GM21515 (cell line): ENCODE data around the gene PPIB.

ENCODE experiments used
- ATAC-seq: cut with Tn5 transposase; IDR thresholded peaks from one replicate; pipeline ENCODE4 v1.9.1; 2021; ENCODE audit not compliant: unreplicated experiment

The PPIB gene

DNA sequence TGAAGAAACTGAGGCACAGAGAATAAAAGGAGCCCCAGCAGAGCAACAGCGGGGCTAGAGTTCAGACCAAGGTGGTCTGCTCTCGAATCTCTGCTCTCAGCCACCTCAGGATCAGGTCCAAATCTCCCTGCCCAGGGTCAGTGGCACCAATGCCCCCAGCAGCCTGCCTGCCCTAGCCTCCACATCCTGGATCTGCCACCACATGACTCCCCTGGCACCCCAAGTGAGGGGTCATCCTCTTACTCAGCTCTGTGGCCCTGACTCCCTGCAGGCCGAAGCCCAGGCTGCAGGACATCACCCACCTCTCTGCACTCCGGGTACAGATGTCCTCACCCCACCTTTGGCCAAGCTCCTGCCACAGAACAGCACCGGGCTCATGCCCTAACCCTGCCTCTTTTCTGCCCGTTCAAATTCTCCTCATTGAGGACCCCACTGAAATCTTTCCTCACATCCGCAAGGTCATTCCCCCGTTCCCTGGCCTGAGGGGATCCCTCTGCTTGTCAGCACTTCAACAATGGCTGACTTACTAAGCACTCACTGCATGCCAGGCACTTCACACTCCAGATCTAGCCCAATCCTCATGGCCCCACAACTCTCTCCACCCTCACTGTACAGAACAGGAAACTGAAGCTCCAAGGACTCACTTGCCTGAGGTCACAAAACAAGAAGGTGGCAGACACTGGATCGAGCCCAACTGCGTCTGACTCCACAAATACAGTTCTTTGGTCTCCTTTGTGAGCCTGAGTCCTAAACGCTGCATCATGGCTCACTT lies 4.3 kb downstream of the PPIB start:
- no peak for ATAC-seq

DNA sequence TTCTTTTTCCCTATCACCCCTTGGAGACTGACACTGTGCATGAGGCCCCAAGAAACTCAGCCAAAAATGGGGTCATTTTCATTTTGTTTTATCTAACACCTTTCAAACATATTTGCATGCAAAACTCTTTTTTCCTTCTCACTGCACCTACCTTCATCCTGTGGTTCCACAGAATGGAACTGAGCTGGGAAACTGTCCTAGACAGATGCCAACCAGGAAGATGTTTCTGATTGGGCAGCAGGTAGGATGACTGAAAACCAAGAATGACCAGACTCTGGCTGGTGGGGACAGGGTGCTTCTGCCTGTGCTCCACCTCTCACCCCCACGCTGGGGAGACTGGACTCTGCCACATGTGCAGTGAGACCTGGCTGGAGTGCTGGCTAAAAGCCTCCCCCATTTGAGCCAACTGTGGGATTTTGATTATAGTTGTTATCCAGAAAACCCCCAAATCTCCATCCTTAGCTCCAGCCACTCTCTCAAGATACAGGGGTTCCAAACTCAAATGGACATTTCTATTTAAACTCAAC lies 5.2 kb downstream of the PPIB start:
- no peak for ATAC-seq

DNA sequence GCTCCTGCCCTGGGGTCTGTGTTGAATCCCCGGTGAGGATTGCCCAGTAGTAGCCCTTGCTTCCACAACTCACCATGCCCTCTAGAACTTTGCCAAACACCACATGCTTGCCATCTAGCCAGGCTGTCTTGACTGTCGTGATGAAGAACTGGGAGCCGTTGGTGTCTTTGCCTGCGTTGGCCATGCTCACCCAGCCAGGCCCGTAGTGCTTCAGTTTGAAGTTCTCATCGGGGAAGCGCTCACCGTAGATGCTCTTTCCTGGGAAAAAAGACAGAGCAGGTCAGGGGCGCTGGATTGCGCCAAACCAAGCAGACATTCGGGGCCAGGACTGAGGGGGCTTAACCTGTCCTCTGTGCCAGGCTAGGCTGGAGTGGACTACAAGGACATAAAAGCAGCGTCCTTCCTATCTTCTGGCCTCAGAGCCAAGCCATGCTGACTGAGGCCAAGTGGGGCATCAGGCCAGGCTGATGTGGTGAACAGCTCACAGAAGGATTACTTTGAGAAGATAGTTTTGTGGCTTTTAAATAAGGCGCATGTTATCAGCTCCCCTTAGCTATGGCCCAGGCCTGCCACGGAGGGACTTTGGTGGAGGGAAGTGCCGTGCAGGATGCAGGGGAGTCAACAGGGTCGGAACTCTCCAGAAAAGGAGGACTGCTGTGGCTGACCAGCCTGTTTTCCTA lies 6.0 kb downstream of the PPIB start:
- no peak for ATAC-seq

DNA sequence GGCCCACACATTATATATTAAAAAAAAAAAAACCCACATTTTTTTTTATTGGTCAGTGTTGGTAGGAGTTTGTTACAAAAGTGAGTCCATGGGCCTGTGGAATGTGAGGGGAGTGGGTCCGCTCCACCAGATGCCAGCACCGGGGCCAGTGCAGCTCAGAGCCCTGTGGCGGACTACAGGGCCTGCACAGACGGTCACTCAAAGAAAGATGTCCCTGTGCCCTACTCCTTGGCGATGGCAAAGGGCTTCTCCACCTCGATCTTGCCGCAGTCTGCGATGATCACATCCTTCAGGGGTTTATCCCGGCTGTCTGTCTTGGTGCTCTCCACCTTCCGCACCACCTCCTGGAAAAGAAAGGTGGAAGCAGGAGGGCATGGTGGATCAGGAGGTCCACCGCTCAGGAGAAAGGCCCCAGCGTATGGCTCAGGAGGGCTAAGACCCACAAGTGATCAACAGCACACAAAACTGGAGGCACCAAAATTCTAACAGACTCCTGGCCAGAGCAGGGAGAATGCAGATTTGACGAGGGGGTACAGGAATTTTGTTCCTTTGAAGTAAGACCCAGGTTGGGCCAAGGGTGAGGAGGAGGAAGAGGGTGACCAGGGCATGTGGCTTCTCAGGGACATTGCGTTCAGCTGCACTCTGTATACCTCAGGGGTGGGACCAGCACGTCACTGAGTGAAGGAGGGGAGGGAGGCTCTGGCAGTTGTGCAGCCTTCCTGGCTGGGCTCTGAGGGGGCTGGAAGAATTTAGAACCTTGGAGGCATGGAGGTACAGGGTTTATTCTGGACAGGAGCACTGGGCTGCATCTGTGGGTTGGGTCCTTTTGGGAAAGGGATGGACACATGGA lies 6.8 kb downstream of the PPIB start:
- no peak for ATAC-seq

DNA sequence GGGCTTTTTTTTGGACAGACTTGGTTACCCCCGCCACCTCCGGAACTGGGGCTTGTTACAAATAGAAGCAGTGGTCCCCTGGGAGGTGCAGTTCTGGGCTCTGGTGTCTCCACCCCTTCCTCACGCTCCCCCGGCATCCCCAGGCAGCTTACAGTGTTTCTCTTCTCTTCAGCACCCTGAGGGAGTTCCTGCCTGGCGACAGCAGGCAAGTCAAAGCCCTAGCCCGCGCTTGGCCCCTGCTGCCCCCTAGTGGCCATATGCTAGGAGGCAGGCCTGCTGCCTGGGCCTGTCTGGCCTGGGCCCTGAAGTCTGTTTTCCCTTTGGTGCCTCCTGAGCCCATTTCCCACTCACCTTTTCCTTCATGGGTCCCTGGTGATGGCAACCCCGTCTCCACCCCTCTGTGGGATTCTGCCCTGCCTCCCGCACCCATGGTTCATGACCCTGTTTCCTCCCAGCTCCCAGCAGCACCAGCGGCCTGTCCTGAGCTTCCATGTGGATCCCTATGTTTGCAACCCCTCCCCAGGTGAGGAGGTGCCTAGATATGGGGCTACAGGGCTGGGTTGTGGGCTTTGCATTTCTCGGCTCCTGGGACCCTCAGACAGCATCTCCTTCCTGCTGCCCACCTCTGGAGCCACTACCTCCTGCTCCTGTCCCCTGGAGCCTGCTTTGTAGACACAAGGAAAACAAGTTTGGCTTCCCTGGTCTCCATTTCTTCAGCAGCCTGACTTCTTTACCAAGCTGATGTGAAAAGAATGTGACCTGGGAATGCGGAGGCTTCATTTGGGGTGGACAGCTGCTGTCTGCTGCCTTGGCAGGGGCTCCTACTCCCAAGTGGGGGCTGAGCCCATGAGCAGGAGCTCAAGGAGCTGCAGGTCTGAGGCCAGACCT lies 9.1 kb downstream of the PPIB start:
- peak; percentile 48 for ATAC-seq

DNA sequence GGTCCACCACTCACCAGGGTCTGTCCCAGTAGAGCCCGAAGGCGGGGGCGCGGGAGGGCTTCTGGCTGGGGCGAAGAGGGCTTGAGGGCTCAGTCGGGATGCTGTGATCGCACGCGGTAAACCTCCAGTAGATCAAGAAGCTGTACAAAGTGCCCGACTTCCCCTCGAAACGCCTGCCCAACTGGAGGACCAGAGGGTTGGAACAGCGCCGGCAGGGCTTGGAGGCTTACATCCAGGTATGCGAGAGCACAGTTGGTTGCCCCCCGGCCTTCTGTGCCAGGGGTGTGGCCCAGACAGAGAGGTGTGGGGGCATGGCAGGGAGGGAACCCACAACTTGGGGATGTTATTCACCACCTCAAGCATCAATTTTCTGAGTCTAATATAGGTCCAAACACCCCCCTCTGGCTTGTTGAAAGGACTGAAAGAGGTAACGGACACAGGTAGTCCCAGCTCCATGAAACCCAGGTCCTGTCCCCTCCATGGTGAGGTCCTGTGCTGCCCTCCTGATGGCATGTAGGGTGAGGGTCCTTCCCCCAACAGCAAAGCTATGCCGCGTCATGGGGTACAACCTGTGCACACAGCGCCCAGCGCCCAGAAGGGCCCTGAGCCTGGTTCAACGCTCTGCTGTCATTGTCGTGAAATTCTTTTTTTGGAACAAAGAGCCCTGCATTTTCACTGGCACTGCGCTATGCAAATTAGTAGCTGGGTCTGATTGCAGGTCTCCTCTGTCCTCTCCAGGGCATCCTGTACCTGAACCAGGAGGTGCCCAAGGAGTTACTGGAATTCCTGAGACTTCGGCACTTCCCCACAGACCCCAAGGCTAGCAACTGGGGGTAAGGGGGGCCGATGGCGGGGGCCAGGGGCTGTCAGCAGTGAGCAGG lies 10.1 kb downstream of the PPIB start:
- ATAC-seq, result peak; percentile 11

DNA sequence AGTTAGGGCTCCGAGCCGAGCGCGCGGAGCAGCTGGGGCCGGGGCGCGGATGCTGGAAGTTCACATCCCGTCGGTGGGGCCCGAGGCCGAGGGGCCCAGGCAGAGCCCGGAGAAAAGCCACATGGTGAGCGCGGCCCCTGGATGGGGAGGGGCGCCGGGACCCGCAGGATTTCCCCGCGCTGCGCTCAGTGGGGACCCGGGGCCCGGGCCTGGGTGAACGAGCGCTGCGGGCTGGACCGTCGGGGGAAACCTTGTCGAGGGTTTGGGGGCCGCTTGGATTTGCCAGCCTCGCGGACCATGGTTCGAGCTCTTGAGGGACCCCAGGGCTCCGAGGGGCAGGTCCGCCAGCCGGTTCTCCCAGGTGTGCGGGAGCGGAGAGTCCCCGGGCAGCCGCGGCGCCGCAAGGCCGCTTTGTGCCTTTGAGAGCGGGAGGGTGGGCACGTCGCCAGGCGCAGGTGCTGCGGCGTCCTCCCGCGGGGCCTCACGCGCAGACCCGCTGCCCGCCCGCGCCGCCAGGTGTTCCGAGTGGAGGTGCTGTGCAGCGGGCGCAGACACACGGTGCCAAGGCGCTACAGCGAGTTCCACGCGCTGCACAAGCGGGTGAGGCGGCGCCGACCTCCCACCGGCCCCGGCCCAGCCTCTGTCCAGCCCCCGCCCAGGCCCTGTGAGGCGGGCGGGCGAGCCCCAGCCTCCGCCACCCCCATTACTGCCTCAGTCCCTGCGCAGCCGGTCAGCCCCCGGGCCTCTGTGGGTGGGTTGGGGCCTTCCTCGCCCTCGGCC lies 10.9 kb downstream of the PPIB start, which contains the start of gene SNX22:
Gene SNX22 (plus strand): TSS at position 5 of the 780 bp plus-strand sequence. CDS start 45 bp downstream, at position 50.
- peak; percentile 4 for ATAC-seq

DNA sequence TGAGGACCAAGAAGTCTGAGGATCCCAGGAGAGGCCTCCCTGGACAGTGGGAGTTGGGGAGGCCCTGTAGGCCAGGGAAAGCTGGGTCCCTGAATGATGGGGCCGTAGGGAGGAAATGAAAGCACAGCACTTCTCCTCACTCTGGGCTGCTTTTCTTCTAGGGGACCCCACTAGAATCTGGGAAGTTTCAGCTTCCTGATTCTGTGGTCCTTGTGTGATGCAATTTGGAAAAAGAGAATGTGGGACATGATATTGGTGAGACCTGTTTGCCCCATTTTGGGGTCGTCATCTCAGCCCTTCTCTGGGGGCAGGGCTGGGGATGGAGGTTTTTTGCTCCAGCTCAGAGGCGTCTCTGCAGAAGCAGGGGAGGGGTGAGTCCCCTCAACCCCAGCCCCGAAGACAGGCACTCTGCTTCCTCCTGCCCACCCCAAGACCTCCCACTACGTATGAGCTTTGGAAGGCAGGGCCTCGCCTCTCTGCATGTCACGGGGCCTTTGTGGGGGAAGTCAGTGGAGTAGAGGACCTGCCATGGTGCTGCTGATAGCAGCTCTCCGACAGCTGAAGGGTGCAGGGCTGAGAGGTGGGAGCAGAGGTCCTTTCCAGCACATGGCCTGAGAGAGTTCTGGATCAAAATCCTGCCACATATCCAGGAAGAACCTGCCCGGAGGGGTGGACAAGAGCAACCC lies 12.8 kb downstream of the PPIB start:
- ATAC-seq, result no peak

DNA sequence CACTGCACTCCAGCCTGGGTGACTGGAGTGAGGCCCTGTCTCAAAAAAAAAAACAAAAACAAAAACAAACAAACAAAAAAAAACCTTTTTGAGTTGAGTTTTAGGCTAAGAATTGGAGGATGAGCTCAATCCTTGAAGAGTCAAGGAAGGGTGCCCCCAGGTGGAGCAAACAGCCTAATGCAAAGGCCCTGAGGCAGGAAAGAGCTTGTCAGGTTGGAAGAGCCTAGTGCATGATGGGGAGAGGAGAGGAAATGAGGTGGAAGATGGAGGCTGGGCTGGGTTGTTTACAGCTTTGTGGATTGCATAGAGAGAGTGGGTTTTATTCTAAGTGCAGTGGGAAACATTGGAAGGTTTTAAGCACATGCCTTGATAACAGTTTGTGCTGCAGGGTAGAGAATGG lies 13.4 kb downstream of the PPIB start:
- no peak for ATAC-seq

DNA sequence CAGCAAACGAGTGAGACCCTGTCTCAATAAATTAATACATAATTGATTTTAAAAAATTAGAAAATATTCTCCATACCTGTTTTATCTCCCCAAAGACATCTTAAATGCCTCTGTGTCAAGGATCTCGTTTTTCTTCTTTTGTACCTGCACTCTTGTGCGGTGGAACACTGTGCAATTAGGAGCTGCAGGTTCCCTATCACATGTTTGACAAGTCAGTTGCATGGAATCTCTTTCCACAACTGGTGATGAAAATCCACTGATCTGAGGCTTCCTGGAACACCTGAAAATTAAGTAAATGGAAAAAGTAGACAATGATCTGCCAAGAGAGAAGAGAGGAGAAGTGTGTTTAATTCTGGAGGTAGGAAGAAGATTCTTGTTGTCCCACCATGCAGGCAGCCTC lies 14.2 kb downstream of the PPIB start:
- no peak for ATAC-seq

DNA sequence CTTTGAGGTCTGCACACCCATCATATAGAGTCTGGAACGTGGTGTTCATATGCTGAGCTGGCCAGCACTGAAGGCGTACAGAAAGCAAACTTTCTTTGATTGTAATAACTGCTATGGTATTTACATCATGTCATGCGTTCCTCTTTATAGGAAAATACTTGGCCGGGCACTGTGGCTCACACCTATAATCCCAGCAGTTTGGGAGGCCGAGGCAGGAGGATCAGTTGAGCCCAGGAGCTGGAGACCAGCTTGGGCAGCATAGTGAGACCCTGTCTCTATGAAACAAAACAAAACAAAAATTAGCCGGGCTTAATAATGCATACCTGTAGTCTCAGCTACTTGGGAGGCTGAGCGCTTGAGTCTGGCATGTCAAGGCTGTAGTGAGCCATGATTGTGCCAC lies 14.7 kb downstream of the PPIB start:
- no peak for ATAC-seq

DNA sequence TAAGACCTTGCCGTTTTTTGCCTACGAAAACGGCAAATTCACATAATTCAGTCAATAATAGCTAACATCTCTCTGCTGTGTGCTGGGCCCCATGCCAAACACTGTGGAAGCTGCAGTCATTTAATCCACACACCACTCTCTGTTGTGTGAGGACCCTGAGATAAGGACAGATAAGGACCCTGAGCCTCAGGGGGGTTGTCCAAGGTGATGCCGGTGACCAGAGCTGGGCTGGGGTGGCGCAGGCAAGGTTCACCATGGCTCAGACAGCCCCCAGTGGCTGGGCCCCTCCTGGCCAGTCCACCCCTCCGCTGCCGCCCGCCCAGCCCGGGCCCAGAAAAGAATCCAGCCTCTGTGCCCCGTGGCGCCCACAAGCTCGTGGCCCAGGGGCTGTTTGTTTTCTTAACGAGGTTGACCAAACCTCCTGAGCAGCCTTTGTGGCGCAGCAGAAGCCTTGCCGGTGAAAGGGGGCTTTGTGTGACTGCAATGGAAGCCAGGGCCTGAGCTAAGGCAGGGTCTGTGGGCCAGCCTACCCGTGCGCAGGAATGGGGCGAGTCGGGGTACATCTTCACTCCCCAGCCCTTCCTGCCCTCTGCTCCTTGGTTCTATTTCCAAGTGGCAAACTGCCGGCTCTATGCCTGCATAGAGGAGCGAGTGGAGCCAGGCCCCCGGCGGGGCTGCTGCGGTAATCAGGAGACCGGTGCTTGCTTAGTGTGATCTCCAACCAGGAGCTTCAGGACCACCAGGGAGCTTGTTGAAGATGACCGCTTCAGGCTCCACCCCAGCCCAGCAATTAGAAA lies 15.7 kb downstream of the PPIB start:
- ATAC-seq, result no peak

DNA sequence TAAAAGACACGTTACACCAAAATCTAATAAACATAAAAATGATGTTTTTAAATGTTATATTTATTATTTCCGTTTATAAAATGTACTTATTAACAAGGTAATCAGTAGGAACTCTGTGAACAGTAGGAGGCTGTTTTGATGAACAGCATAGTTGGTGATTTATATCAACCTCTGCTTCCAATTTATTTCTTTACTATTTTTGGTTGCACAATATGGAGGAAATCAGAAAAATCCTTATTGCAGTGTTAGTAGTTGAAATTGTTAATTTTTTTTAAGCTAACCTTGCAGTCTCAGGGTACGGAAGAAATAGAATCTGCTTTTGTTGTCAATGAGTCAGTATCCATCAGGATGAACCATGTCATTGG lies 16.3 kb downstream of the PPIB start:
- no peak for ATAC-seq

DNA sequence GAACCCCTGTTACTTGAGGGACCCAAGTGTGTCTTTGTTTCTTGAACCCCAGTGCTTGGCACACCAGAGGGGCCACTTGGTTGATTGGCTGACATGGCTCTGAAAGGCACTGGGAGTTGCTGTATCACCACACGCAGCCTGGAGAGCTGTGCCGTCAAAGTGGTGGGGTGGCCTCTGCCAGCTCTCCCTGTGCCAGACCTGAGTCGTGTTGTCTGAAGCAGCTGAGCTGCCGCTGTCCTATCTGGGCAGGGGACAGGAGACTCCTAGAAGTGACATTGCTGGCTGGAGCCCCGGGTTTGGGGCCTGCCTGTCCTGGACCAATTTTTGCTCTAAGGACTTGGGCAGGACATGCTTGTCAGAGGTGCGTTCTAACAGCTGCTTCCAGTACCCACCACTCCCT lies 16.8 kb downstream of the PPIB start:
- no peak for ATAC-seq

DNA sequence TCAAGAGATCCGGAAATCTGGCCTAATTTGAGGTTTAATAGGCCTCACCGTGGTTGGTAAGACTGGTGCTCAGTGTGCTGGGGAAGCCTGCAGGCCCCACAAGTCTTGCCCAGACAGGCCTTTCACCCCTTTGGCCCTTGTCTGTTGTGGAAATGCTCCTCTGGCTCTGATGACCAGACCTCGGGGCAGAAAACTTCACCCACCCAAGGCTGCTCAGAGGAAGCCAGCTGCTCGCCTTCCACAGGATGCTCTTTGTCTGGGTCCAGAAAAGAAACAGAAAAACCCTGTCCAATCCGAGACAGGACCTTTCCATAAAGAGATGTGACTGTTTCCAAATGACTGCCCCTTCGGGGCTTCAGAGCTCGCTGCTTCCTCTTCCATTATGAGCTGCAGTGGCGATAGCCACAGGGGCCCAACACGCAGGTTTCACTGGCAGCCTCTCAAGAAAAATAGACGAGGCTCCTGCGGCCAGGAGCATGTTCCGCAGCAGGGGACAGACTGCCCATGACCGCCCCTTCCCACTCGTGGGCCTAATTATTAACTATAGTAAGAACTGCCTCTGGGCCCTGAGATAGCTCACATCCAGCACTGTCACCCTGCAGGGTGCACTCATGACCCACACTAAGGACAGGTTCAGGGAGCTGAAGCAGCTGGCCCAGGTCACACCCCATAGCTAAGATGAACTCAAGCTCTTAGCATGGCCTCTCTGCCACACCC lies 18.1 kb downstream of the PPIB start:
- peak; percentile 64 for ATAC-seq

DNA sequence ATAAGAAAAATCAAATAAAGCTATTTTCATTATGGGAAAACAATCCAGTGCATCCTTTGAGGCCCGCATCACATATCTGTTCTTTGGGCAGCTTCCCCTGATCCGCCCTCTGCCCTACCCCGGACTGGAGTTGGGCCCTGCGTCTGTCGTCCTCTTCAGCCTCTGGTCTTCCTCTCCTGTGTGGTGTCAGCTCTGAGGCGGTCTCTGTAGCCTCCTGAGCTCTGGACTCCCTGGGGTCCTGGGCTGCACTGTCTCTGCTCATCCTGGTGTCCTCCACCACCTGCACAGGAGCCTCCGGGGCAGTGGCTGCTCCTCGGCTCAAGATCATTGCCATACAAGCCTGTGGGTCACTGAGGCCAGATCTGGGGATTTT lies 18.6 kb downstream of the PPIB start:
- ATAC-seq, result no peak

DNA sequence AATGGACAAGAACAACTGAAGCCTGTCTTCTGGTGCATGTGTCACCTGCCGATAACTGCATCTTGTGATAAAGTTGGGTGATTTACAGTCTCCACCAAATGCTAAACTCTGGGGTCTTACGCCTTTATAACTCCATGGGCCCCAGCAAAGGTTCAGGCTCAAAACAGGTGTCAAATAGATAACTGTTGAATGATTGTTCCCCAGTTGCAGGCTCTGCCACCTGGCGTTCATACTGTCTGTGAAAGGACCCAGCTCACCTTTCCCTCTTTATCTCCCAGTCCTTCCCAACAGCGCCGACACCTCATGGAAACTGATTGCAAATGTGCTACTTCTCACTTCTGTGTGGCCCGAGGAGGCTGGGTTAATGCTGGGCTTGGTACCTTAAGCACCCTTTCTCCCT lies 19.5 kb downstream of the PPIB start:
- no peak for ATAC-seq
